Breast epithelium (tissue), 4 donors: ENCODE data around the gene ACP7. TPM values are rescaled to one million over a fixed set of nuclear protein-coding genes. Genes with fewer than 3 reads are reported as not detected.
"Not testable (repeated sequence)": the region's sequence is repeated elsewhere in the genome, so short reads cannot be mapped to it uniquely, and the experiment has no call there.

ENCODE experiments used
- DNase-seq, 2 donors: peaks; one replicate each; pipeline ENCODE4 v3.0.0-alpha.2; 2019; ENCODE audit warnings: low spot score in 2 of 2
- H3K27ac ChIP-seq, 2 donors: fragments of 200-600 bp; sonication (generic) in 1 of 2; one replicate each; pipeline ENCODE4 v1.5.1; 2016 to 2019; ENCODE audit warnings: mild to moderate bottlenecking in 1 of 2
- H3K27me3 ChIP-seq, 2 donors: fragments of 200-600 bp; sonication (generic) in 1 of 2; one replicate each; pipeline versions ENCODE4 v1.5.1 to v1.6.0; 2017 to 2019; ENCODE audit warnings: control low read depth in 1 of 2, mild to moderate bottlenecking in 1 of 2
- H3K36me3 ChIP-seq: fragments of 200-600 bp; one replicate; pipeline ENCODE4 v1.5.1; 2019
- H3K4me1 ChIP-seq, 2 donors: fragments of 200-600 bp; sonication (generic); one replicate each; pipeline ENCODE4 v1.5.1; 2016 to 2019; ENCODE audit warnings: control low read depth in 1 of 2
- H3K4me3 ChIP-seq, 3 donors: fragments of 200-600 bp; sonication (generic); 1 replicate in 2 of 3; 2 replicates in 1 of 3; pipeline ENCODE4 v1.5.1; 2016 to 2019; ENCODE audit warnings: mild to moderate bottlenecking in 3 of 3, moderate library complexity in 2 of 3
- H3K9me3 ChIP-seq, 2 donors: fragments of 200-600 bp; sonication (generic) in 1 of 2; one replicate each; pipeline ENCODE4 v1.5.1; 2016 to 2019; ENCODE audit warnings: control low read depth in 1 of 2
- POLR2A ChIP-seq: fragments of 450-650 bp; IDR thresholded peaks from one replicate; pipeline ENCODE4 v1.6.1; 2016; ENCODE audit warnings: antibody characterized with exemption, mild to moderate bottlenecking, moderate library complexity
- POLR2AphosphoS5 ChIP-seq, 3 donors: sonication (generic); formaldehyde crosslinking; IDR thresholded peaks; one replicate each; pipeline ENCODE4 v1.6.1; 2017; ENCODE audit warnings: antibody characterized with exemption in 3 of 3
- intact Hi-C: fragments of 100-400 bp; cut with DNase I; formaldehyde crosslinking; loops from one replicate; pipeline ENCODE4 v1.15.1; 2023; ENCODE audit warnings: low total_unique reads
- total RNA-seq, 3 donors: library from RNA; depleted of rRNA; stranded (reverse); fragments of >200 nt; gene quantifications; one replicate each; pipeline ENCODE4 v1.1.0, GENCODE V29; 2016
- TF ChIP-seq, protein P1 (sequence below), 3 donors: fragments of 450-650 bp; IDR thresholded peaks; one replicate each; pipeline ENCODE4 v1.5.1; 2016 to 2017; ENCODE audit warnings: antibody characterized with exemption in 3 of 3, mild to moderate bottlenecking in 3 of 3, moderate library complexity in 3 of 3

The ACP7 gene
- total RNA-seq, 3 donors from 2014 or later: not detected

DNA sequence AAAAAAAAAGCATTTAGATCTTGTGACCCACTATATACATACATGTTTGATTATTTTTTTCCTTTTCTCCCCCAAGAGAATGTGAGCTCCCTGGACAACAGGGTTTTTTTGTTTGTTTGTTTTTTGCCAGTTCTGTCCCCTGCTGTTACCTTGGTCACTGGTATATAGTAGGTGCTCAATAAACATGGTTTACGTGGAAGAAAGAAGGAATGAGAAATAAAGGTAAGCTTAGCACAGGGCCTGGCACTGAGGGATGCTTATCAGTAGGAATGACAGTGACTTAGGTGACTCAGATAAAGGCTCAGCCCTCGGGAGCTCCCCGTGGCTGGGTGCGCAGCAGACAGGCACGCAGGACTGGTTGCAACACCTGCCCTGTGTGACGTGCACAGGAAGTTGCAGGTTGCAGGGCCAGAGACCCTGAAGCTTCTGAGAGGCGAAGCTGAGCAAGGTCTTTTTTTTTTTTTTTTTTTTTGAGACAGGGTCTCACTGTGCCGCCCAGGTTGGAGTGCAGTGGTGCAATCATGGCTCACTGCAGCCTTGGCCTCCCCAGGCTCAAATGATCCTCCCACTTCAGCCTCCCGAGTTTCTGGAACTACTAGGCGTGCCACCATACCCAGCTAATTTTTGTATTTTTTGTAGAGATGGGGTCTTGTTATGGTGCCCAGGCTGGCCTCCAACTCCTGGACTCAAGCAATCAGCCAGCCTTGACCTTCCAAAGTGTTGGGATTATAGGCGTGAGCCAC, 31.1 kb downstream of the ACP7 start:
- Histone ChIP-seq H3K4me3 (no peak overlapping the region), H3K27ac (no peak overlapping the region), H3K9me3 (no peaks in the 10 kb centered on the region), H3K36me3 (no peaks in the 10 kb centered on the region), H3K4me1 (no peaks in the 10 kb centered on the region), H3K27me3 (no peaks in the 10 kb centered on the region)
- intact Hi-C loops: no loop called here
- TF ChIP-seq POLR2AphosphoS5 (IDR thresholded peaks at IDR 0.05): no peak
- TF ChIP-seq, protein P1, sequence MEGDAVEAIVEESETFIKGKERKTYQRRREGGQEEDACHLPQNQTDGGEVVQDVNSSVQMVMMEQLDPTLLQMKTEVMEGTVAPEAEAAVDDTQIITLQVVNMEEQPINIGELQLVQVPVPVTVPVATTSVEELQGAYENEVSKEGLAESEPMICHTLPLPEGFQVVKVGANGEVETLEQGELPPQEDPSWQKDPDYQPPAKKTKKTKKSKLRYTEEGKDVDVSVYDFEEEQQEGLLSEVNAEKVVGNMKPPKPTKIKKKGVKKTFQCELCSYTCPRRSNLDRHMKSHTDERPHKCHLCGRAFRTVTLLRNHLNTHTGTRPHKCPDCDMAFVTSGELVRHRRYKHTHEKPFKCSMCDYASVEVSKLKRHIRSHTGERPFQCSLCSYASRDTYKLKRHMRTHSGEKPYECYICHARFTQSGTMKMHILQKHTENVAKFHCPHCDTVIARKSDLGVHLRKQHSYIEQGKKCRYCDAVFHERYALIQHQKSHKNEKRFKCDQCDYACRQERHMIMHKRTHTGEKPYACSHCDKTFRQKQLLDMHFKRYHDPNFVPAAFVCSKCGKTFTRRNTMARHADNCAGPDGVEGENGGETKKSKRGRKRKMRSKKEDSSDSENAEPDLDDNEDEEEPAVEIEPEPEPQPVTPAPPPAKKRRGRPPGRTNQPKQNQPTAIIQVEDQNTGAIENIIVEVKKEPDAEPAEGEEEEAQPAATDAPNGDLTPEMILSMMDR (IDR thresholded peaks at IDR 0.05): no peak
- no peak for TF ChIP-seq POLR2A
- no peak for DNase-seq

DNA sequence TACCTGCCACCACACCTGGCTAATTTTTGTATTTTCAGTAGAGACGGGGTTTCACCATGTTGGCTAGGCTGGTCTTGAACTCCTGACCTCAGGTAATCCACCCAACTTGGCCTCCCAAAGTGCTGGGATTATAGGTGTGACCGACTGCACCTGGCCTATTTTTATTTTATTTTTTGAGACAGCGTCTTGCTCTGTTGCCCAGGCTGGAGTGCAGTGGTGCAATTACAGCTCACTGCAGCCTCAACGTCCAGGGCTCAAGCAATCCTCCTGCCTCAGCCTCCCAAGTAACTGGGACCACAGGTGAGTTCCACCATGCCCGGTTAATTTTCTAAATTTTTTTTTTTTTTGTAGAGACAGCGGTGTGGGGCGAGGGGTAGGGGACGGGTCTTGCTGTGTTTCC, 32.9 kb downstream of the ACP7 start:
- DNase-seq, H3K36me3 ChIP-seq, H3K4me3 ChIP-seq, intact Hi-C loops, H3K9me3 ChIP-seq, H3K27me3 ChIP-seq, H3K4me1 ChIP-seq, H3K27ac ChIP-seq: not testable (repeated sequence)

DNA sequence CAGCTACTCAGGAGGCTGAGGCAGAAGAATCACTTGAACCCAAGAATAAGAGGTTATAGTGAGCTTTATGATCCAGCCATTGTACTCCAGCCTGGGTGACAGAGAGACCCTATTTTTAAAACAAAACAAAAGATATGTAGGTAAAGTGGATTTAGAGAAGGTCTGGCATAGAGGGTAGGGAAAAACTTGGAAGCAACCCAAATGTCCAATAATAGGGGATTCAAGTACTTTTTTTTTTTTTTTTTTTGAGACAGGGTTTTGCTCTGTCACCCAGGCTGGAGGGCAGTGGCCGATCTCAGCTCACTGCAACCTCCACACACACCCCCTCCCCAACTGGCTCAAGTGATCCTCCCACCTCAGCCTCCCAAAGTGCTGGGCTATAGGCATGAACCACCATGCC, 35.7 kb downstream of the ACP7 start:
- Histone ChIP-seq H3K4me1 (no peaks in the 10 kb centered on the region), H3K36me3 (no peaks in the 10 kb centered on the region), H3K4me3 (no peak overlapping the region), H3K27ac (no peak overlapping the region), H3K9me3 (no peaks in the 10 kb centered on the region), H3K27me3 (no peaks in the 10 kb centered on the region)
- DNase-seq: no peak
- intact Hi-C loops: loop anchor here (5.0 to 10.0 kb wide), 2 partner anchors 173 to 205 kb away; partner anchors contain the start of gene LRFN1
- TF ChIP-seq POLR2AphosphoS5 (IDR thresholded peaks at IDR 0.05) (no peak), POLR2A (no peak)
- TF ChIP-seq, protein P1 (IDR thresholded peaks at IDR 0.05): no peak

DNA sequence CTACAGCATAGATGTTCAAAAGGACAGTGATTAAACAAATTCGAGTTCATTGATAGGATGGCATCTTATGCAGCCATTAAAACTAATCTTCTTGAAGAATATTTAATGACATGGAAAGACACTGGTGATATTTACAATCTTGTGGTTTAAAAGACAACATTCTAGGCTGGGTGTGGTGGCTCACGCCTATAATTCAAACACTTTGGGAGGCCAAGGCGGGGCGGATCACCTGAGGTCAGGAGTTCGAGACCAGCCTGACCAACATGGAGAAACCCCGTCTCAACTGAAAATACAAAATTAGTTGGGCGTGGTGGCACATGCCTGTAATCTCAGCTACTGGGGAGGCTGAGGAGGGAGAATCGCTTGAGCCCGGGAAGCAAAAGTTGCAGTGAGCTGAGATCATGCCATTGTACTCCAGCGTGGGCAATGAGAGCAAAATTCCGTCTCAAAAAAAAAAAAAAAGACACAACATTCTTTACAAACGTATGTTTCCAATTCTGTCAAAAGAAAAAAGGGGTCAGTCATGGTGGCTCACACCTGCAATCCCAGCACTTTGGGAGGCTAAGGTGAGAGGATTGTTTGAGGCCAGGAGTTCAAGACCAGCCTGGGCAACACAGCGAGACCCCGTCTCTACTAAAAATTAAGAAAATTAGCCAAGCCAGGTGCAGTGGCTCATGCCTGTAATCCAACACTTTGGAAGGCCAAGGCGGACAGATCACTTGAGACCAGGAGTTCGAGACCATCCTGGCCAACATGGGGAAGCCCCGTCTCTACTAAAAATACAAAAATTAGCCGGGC, 39.0 kb downstream of the ACP7 start:
- Histone ChIP-seq H3K36me3 (no peaks in the 10 kb centered on the region), H3K9me3 (no peaks in the 10 kb centered on the region), H3K27me3 (no peaks in the 10 kb centered on the region), H3K4me3 (no peak overlapping the region), H3K4me1 (peaks cover 4 to 15% of the 10 kb centered on the region in 2 donors), H3K27ac (no peak overlapping the region)
- intact Hi-C loops: loop anchor here (5.0 to 10.0 kb wide), 2 partner anchors 176 to 202 kb away; partner anchors contain the start of gene LRFN1
- TF ChIP-seq POLR2A (no peak), POLR2AphosphoS5 (IDR thresholded peaks at IDR 0.05) (no peak)
- TF ChIP-seq, protein P1 (IDR thresholded peaks at IDR 0.05): no peak
- DNase-seq: no peak

DNA sequence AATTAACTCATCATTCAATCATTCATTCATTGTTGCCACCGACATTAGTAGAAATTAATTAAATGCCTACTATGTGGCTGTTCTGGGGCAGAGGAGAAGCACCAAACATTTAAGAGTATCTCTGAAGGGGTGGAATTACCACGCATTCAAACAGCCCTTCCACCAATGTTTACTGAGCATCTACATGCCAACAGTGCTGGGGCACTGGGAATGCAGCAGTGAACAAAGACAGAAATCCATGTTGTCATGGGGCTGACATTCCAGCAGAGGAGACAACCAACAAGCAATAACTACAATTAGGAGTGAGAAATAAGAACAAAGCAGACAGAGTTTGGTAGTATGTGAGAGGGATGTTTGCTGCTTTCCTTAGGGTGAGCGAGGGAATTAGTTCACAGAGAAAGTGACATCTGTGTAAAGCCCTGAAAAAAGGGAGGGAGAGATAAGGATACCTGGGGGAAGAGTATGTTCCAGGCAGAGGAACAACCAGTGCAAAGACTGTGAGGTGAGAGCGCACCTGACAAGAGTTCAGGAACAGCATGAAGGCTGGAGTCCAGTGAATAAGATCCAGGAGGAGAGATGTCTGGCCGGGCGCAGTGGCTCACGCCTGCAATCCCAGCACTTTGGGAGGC, 40.1 kb downstream of the ACP7 start:
- H3K9me3 ChIP-seq: no peaks in the 10 kb centered on the region
- intact Hi-C loops: loop anchor here (5.0 to 10.0 kb wide), 2 partner anchors 177 to 201 kb away; partner anchors contain the start of gene LRFN1
- TF ChIP-seq, protein P1 (IDR thresholded peaks at IDR 0.05): no peak
- TF ChIP-seq POLR2AphosphoS5 (IDR thresholded peaks at IDR 0.05) (no peak), POLR2A (no peak)
- DNase-seq: no peak
- no peaks in the 10 kb centered on the region for H3K36me3 ChIP-seq
- no peak overlapping the region for H3K27ac ChIP-seq
- H3K4me3 ChIP-seq: no peak overlapping the region
- H3K4me1 ChIP-seq: peaks cover 9 to 26% of the 10 kb centered on the region in 2 donors
- H3K27me3 ChIP-seq: no peaks in the 10 kb centered on the region
